Kasumi-1 (cell line): Measurements from ENCODE around the gene DGKI.

Experiments used
- DNase-seq, 2 experiments: peaks; one replicate each; lab custom pipeline; 2025; lab: John Stamatoyannopoulos, UW

The DGKI gene

GRCh38 chr7:137871170-137871915 is 24.6 kb upstream of the DGKI start:
- DNase-seq: no peak

- no peak for DNase-seq
Measured at GRCh38 chr7:137870684-137871083, 23.9 kb upstream of the DGKI start.

GRCh38 chr7:137870078-137870477 is 23.3 kb upstream of the DGKI start:
- no peak for DNase-seq

- no peak for DNase-seq
Measured at GRCh38 chr7:137869260-137869659, 22.5 kb upstream of the DGKI start.

- DNase-seq: no peak
Measured at GRCh38 chr7:137867289-137867688, 20.5 kb upstream of the DGKI start.

- DNase-seq: no peak
Measured at GRCh38 chr7:137865764-137866163, 19.0 kb upstream of the DGKI start.

GRCh38 chr7:137862964-137863363 is 16.2 kb upstream of the DGKI start:
- no peak for DNase-seq

- DNase-seq: no peak
Measured at GRCh38 chr7:137862358-137862757, 15.6 kb upstream of the DGKI start.

GRCh38 chr7:137860542-137860941 is 13.8 kb upstream of the DGKI start:
- no peak for DNase-seq

- DNase-seq: no peak
Measured at GRCh38 chr7:137853053-137853452, 6.3 kb upstream of the DGKI start.

- no peak for DNase-seq
Measured at GRCh38 chr7:137852108-137852507, 5.3 kb upstream of the DGKI start.

- no peak for DNase-seq
Measured at GRCh38 chr7:137850972-137851945, 4.5 kb upstream of the DGKI start.

- DNase-seq: no peak
Measured at GRCh38 chr7:137850571-137850970, 3.8 kb upstream of the DGKI start.

GRCh38 chr7:137848095-137848494 is 1.3 kb upstream of the DGKI start:
- DNase-seq: no peak

GRCh38 chr7:137847568-137848050 is 835 bp upstream of the DGKI start:
- no peak for DNase-seq

GRCh38 chr7:137846549-137846826 is 286 bp downstream of the DGKI start:
- DNase-seq: no peak

GRCh38 chr7:137844677-137845425 is 1.9 kb downstream of the DGKI start:
- DNase-seq: no peak

- no peak for DNase-seq
Measured at GRCh38 chr7:137839903-137840779, 6.6 kb downstream of the DGKI start.

GRCh38 chr7:137838706-137839315 is 8.0 kb downstream of the DGKI start:
- DNase-seq: no peak

GRCh38 chr7:137836541-137836940 is 10.2 kb downstream of the DGKI start:
- DNase-seq: no peak

GRCh38 chr7:137836113-137836509 is 10.7 kb downstream of the DGKI start:
- DNase-seq: no peak
